Measurements from ENCODE around the gene NAPA. TPM values are rescaled to one million over a fixed set of nuclear protein-coding genes. Genes with fewer than 3 reads are reported as not detected.

Gene NAPA
- total RNA-seq, 1 experiment from 2014 or later: 95.9 TPM

GRCh38 chr19:47471381-47471732, 43.5 kb downstream of the NAPA start:
- Histone ChIP-seq H3K9me2 (replicated peaks; ENCODE audit: low read length) (no peaks in the 10 kb centered on the region), H2AFZ (ENCODE audit: low read length) (no peak overlapping the region), H3K9ac (ENCODE audit: low read length) (no peak overlapping the region), H3K27me3 (ENCODE audit: low read length) (peaks cover 31% of the 10 kb centered on the region), H3K4me3 (ENCODE audit: low read length) (no peak overlapping the region), H3K4me1 (ENCODE audit: insufficient read depth, low read length) (no peaks in the 10 kb centered on the region), H3K9me3 (ENCODE audit: low read length) (no peaks in the 10 kb centered on the region), H3F3A (ENCODE audit: low read length, unreplicated experiment) (no peaks in the 10 kb centered on the region), H3K36me3 (ENCODE audit: low read depth, low read length) (no peaks in the 10 kb centered on the region), H3K4me2 (ENCODE audit: low read length) (no peak overlapping the region), H4K20me1 (ENCODE audit: low read length) (no peaks in the 10 kb centered on the region), H3K79me2 (ENCODE audit: low read length) (no peaks in the 10 kb centered on the region), H3K27ac (ENCODE audit: low read length) (no peak overlapping the region)
- no TSS peak for BruUV-seq (replicated peaks)
- ChIA-PET POLR2A (ENCODE audit: unreplicated experiment) (no interaction called here), CTCF (no interaction called here)
- no peak for DNase-seq
- no peak for ATAC-seq
- intact Hi-C loops (cut with micrococcal nuclease): no loop called here
- no peak for TF ChIP-seq EZH2 (IDR thresholded peaks at IDR 0.05; ENCODE audit: low read length, unreplicated experiment)
- TF ChIP-seq EZH2phosphoT487 (IDR thresholded peaks at IDR 0.05; ENCODE audit: borderline replicate concordance, low read length): no peak
- TF ChIP-seq, protein P1, sequence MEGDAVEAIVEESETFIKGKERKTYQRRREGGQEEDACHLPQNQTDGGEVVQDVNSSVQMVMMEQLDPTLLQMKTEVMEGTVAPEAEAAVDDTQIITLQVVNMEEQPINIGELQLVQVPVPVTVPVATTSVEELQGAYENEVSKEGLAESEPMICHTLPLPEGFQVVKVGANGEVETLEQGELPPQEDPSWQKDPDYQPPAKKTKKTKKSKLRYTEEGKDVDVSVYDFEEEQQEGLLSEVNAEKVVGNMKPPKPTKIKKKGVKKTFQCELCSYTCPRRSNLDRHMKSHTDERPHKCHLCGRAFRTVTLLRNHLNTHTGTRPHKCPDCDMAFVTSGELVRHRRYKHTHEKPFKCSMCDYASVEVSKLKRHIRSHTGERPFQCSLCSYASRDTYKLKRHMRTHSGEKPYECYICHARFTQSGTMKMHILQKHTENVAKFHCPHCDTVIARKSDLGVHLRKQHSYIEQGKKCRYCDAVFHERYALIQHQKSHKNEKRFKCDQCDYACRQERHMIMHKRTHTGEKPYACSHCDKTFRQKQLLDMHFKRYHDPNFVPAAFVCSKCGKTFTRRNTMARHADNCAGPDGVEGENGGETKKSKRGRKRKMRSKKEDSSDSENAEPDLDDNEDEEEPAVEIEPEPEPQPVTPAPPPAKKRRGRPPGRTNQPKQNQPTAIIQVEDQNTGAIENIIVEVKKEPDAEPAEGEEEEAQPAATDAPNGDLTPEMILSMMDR (conservative IDR thresholded peaks at IDR 0.05; ENCODE audit: low read depth, low read length): no peak

DNA sequence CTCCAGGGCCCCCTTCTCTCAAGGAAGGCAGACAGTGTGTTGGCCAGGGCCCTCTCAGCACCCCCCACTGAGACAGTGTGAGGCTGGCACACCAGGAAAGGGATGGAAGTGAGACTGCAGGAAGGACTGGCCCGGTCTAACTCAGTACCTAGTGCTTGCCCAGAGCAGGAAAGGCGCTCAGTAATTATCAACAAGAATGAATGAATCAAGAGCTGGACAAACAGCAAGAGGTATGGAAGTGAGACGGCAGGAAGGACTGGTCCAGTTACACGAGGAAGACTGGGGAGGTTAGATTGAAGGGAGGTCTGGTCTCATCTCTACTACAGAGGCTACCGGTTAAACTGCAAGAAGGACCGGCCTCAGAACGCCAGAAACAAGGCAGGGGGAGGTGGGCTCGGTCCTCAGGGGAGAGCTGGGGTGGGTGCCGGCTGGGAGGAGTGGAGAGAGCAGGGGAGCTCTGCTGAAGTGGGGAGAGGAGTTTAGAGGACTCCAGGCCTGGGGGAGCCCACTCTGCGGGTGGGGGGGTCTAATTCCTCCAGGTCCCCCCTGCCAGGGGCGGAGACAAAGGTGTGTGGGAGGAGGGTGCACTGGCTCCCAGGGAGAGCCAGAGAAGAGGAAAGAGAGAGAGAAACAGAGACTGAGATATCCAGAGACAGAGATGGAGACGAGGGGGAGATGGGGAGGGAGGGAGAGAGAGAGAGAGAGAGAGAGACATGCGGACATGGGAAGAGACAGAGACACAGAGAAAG, 44.2 kb downstream of the NAPA start:
- ATAC-seq (no peak), DNase-seq (no peak)
- Histone ChIP-seq H4K20me1 (ENCODE audit: low read length) (no peaks in the 10 kb centered on the region), H3K4me2 (ENCODE audit: low read length) (no peak overlapping the region), H2AFZ (ENCODE audit: low read length) (no peak overlapping the region), H3K9ac (ENCODE audit: low read length) (no peak overlapping the region), H3K4me3 (ENCODE audit: low read length) (no peak overlapping the region), H3K4me1 (ENCODE audit: insufficient read depth, low read length) (no peaks in the 10 kb centered on the region), H3K9me3 (ENCODE audit: low read length) (no peaks in the 10 kb centered on the region), H3K9me2 (replicated peaks; ENCODE audit: low read length) (no peaks in the 10 kb centered on the region), H3K27me3 (ENCODE audit: low read length) (peaks cover 31% of the 10 kb centered on the region), H3K27ac (ENCODE audit: low read length) (no peak overlapping the region), H3F3A (ENCODE audit: low read length, unreplicated experiment) (no peaks in the 10 kb centered on the region), H3K79me2 (ENCODE audit: low read length) (no peaks in the 10 kb centered on the region), H3K36me3 (ENCODE audit: low read depth, low read length) (no peaks in the 10 kb centered on the region)
- ChIA-PET CTCF (no interaction called here), POLR2A (ENCODE audit: unreplicated experiment) (no interaction called here)
- intact Hi-C loops (cut with micrococcal nuclease): no loop called here
- BruUV-seq (replicated peaks): no TSS peak
- TF ChIP-seq EZH2phosphoT487 (IDR thresholded peaks at IDR 0.05; ENCODE audit: borderline replicate concordance, low read length) (no peak), EZH2 (IDR thresholded peaks at IDR 0.05; ENCODE audit: low read length, unreplicated experiment) (no peak)
- TF ChIP-seq, protein P1 (conservative IDR thresholded peaks at IDR 0.05; ENCODE audit: low read depth, low read length): no peak

DNA sequence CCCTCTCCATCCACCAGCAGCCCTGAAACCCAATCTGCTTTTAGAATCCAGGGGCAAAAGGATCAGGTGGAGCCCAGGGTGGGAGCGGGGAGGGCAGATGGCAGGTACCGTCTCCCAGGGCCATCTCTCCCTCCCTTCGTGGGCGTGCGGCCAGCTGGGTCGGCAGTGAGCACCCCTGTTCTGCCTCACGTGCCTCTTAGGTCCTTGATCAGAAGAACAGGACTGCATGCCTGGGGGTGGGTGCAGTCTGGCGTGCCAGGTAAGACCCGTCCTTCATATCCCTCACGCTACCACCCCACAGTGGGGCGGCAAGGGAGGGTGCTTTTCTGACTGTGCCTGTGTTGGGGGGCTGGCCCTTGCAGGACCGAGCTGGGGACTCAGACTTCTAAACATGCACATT, 45.1 kb downstream of the NAPA start:
- ATAC-seq (no peak), DNase-seq (no peak)
- Histone ChIP-seq H3K4me3 (ENCODE audit: low read length) (no peak overlapping the region), H3K27me3 (ENCODE audit: low read length) (peaks cover 31% of the 10 kb centered on the region), H3K79me2 (ENCODE audit: low read length) (no peaks in the 10 kb centered on the region), H3K4me1 (ENCODE audit: insufficient read depth, low read length) (no peaks in the 10 kb centered on the region), H3K9ac (ENCODE audit: low read length) (no peak overlapping the region), H3K4me2 (ENCODE audit: low read length) (no peak overlapping the region), H4K20me1 (ENCODE audit: low read length) (no peaks in the 10 kb centered on the region), H3F3A (ENCODE audit: low read length, unreplicated experiment) (no peaks in the 10 kb centered on the region), H3K27ac (ENCODE audit: low read length) (no peak overlapping the region), H3K36me3 (ENCODE audit: low read depth, low read length) (no peaks in the 10 kb centered on the region), H3K9me2 (replicated peaks; ENCODE audit: low read length) (no peaks in the 10 kb centered on the region), H2AFZ (ENCODE audit: low read length) (no peak overlapping the region), H3K9me3 (ENCODE audit: low read length) (no peaks in the 10 kb centered on the region)
- CTCF ChIA-PET: no interaction called here
- intact Hi-C loops (cut with micrococcal nuclease): no loop called here
- TF ChIP-seq, protein P1 (conservative IDR thresholded peaks at IDR 0.05; ENCODE audit: low read depth, low read length): no peak
- no peak for TF ChIP-seq EZH2 (IDR thresholded peaks at IDR 0.05; ENCODE audit: low read length, unreplicated experiment)
- TF ChIP-seq EZH2phosphoT487 (IDR thresholded peaks at IDR 0.05; ENCODE audit: borderline replicate concordance, low read length): no peak
- POLR2A ChIA-PET (ENCODE audit: unreplicated experiment): no interaction called here
- BruUV-seq (replicated peaks): no TSS peak

Measured in PC-3 (cell line).